HG03060 (cell line): ENCODE results near the gene IFNGR2.
"Not testable (repeated sequence)": the region's sequence is repeated elsewhere in the genome, so short reads cannot be mapped to it uniquely, and the experiment has no call there.

Experiments used
- ATAC-seq: cut with Tn5 transposase; IDR thresholded peaks from one replicate; pipeline ENCODE4 v1.9.1; 2021; ENCODE audit warnings: low read depth, moderate number of reproducible peaks; ENCODE audit not compliant: unreplicated experiment

IFNGR2 gene

GRCh38 chr21:33375101-33375644 is 28.0 kb upstream of the IFNGR2 start:
- no peak for ATAC-seq

DNA sequence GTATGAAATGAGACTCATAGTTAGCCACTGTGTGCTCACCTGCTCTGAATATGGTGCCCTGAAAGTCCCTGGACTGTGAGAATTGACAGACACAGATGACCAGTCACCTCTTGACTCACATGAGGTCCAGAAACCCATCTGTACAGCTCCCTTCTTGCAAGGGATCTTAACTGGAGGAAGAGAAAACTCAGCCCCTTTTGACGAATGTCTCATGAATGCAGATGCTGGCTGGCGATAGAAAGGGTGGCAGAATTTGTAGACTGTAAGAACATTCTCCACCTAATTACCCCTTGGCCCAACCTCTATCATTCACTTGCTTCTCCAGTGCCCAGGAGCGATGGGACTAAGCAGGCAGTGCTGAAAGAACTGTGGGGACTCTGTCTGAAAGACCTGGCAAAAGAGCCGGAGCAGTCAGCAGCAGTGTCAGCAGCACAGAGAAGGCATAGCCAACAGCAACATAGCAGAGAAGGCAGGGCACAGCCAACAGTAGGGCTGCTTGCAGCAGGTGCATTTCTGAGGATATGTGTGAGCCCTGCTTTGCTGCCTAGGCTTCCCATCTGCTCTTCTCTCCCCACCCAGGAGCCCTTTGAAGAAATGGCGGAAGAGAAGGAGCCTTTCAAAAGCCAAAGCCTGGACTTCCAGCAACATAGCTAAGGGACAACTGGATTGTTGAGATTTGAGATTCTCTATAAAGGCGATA is 25.8 kb upstream of the IFNGR2 start:
- ATAC-seq: no peak

- no peak for ATAC-seq
Observed at GRCh38 chr21:33378081-33378480, 25.1 kb upstream of the IFNGR2 start.

DNA sequence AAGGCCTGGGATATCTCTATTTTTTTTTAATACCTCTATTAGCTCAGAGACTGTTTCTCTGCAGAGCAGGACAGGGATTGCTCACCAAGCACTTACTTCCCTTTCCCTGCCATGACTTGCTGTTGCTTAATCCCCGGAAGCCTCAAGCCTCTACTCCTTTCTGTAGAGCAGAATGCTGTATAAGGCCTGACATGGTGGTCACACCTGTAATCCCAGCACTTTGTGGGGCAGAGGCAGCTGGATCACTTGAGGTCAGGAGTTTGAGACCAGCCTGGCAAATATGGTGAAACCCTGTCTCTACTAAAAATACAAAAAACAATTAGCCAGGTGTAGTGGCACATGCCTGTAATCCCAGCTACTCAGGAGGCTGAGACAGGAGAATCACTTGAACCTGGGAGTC is 23.3 kb upstream of the IFNGR2 start:
- ATAC-seq: not testable (repeated sequence)

DNA sequence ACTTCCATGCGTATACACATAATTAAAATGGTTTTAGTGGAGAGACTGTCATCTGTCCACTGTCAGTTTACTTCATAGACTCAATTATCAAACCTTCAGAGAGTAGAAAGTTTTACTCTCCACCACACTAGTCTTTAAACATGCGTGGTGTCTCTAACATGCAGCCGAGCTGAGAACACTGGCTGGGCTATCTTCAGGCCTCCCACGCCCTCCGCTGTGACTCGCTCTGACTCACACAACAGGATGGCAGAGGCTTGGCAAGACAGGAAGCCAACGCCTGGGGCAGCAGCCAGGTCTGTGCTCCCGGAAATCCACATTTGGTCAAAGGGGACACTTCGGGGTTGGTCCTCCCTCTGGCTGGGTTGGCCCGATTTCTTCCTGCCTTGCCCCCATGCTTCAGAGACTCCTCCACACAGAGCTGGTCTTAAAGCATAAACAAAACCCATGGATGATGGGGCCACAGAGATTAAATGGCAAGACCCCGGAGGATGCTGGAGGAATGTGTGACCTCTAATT is 22.7 kb upstream of the IFNGR2 start:
- ATAC-seq: peak; percentile 44

DNA sequence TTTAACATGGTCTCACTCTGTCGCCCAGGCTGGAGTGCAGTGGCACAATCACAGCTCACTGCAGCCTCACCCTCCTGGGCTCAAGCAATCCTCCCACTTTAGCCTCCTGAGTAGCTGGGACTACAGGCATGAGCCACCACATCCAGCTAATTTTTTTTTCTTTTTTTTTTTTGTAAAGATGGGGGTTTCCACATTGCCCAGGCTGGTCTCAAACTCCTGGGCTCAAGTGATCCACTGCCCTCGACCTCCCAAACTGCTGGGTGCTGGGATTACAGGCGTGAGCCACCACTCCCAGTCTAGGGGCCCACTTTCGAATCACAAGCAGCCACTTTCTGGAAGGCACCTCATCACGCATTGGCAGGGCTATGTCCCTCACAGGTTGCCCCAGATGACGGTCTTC is 21.8 kb upstream of the IFNGR2 start:
- not testable (repeated sequence) for ATAC-seq

- ATAC-seq: peak; percentile 70
Observed at GRCh38 chr21:33383056-33383888, 19.9 kb upstream of the IFNGR2 start.

GRCh38 chr21:33384841-33385331 is 18.3 kb upstream of the IFNGR2 start:
- no peak for ATAC-seq

DNA sequence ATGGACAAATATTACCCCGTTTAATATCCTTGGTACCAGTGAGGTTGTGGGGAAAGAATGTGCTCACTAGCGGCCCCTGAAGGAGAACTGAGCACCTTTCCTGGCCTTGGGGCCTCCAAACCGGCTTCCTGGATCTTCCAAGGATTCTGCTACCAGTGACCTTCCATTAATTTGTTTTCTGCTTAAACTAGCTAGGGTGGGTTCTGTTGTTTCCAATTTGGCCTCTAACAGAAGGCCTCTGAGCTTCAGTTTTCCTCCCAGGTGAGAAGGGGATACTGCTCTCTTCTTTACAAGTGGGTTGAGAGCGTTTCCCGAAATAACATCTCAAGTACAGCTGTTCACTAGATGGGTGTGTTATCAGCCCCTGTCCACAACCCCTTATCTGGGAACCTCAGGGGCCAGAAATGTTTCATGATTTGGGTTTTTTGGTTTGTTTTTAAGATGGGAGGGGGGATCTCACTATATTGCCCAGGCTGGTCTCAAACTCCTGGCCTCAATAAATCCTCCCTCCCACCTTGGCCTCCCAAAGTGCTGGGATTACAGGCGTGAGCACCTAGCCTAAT is 16.9 kb upstream of the IFNGR2 start:
- ATAC-seq: no peak

- ATAC-seq: no peak
Observed at GRCh38 chr21:33387294-33387693, 15.9 kb upstream of the IFNGR2 start.

- no peak for ATAC-seq
Observed at GRCh38 chr21:33388188-33388587, 15.0 kb upstream of the IFNGR2 start.

- ATAC-seq: no peak
Observed at GRCh38 chr21:33390479-33390878, 12.7 kb upstream of the IFNGR2 start.

GRCh38 chr21:33391656-33392055 is 11.6 kb upstream of the IFNGR2 start:
- no peak for ATAC-seq

GRCh38 chr21:33392284-33392985 is 10.8 kb upstream of the IFNGR2 start:
- ATAC-seq: no peak

GRCh38 chr21:33393348-33393747 is 9.9 kb upstream of the IFNGR2 start:
- no peak for ATAC-seq

DNA sequence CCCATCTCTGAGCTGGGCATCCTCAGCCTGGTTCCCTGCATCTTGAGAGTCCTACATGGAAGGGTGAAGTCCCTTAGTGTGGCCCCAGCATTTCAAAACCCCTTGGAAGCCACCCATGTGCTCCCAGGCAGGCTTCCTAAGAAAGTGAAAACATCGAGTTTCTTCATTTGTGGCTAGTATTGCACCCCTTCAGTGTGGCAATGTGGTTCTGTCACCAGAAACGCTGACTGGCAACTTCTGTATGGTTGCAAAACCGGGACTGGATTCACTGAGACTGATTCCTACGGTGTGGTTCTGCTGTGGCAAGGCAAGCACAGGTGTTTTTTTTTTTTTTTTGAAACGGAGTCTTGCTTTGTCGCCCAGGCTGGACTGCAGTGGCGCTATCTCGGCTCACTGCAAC is 9.0 kb upstream of the IFNGR2 start:
- no peak for ATAC-seq

GRCh38 chr21:33395891-33396331 is 7.3 kb upstream of the IFNGR2 start:
- ATAC-seq: no peak

- no peak for ATAC-seq
Observed at GRCh38 chr21:33396436-33396835, 6.8 kb upstream of the IFNGR2 start.

DNA sequence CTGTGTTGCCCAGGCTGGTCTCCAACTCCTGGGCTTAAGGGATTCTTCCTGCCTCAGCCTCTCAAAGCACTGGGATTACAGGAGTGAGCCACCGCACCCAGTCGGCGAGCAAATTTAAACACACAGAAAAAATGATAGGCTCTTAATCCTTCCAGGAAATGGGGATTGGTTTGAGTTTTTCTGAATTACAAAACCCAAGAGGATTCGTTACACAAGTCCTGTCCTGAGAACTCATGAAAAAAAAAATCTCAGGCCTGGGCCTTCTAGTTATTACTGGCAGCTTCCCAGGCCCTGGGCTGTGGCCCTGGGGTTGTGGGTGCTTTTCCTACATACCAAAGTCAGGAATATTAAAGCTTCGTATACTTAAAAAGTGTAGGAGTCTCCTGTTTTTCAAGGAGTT is 6.3 kb upstream of the IFNGR2 start:
- no peak for ATAC-seq

GRCh38 chr21:33397717-33398116 is 5.5 kb upstream of the IFNGR2 start:
- ATAC-seq: no peak
